GM23338 (cell line): ENCODE measurements around the gene TRDN.

Source experiments
- CREB1 ChIP-seq: fragments of 250-450 bp; sonication (Bioruptor Pico); IDR thresholded peaks from 2 replicates; pipeline ENCODE4 v1.5.0; 2020; ENCODE audit warnings: low read depth, mild to moderate bottlenecking, moderate library complexity
- ETS1 ChIP-seq: IDR thresholded peaks from 2 replicates; pipeline ENCODE4 v1.6.1; 2016; ENCODE audit warnings: antibody characterized with exemption
- EZH2 ChIP-seq: fragments of 200-600 bp; sonication (generic); IDR thresholded peaks from one replicate; pipeline ENCODE4 v1.8.0; 2017; ENCODE audit warnings: antibody characterized with exemption, mild to moderate bottlenecking, low read depth; ENCODE audit not compliant: unreplicated experiment
- EZH2phosphoT487 ChIP-seq: fragments of 200-600 bp; sonication (generic); IDR thresholded peaks from one replicate; pipeline ENCODE4 v1.8.1; 2018; ENCODE audit warnings: antibody characterized with exemption; ENCODE audit not compliant: unreplicated experiment
- JUNB ChIP-seq: IDR thresholded peaks from one replicate; pipeline ENCODE4 v1.6.1; 2016; ENCODE audit warnings: antibody characterized with exemption; ENCODE audit not compliant: unreplicated experiment
- POLR2AphosphoS5 ChIP-seq: IDR thresholded peaks from 2 replicates; pipeline ENCODE4 v1.6.1; 2016; ENCODE audit warnings: antibody characterized with exemption, low read depth
- REST ChIP-seq: IDR thresholded peaks from one replicate; pipeline ENCODE4 v1.6.1; 2018; ENCODE audit warnings: antibody characterized with exemption; ENCODE audit not compliant: unreplicated experiment
- TF ChIP-seq, protein P1 (sequence below), 2 experiments: fragments of 200-600 bp in 1 of 2; sonication (generic) in 1 of 2; conservative IDR thresholded peaks; 2 replicates each; pipeline versions ENCODE4 v1.5.1 to v1.6.1; 2016 to 2017; ENCODE audit warnings: antibody characterized with exemption in 2 of 2, low read depth in 2 of 2, mild to moderate bottlenecking in 2 of 2, moderate library complexity in 1 of 2

DNA sequence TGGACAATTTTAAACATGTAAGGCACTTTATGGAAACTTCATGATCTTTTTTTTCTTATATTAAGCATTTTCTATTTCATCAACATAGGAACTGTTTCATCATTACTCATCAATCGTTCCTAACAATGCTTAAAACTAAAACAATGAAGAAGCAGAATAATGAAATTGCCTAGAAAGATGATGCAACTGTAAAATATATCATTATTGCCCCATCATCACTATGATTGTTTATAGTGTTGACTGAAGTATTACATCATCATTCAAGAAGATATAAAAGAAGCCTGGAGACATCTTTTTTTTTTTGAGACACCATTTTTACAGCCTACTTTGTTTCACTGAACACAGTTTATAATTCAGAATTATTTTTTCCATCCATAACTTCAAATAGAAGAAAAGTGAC lies 147.2 kb downstream of the TRDN start:
- TF ChIP-seq, protein P1, sequence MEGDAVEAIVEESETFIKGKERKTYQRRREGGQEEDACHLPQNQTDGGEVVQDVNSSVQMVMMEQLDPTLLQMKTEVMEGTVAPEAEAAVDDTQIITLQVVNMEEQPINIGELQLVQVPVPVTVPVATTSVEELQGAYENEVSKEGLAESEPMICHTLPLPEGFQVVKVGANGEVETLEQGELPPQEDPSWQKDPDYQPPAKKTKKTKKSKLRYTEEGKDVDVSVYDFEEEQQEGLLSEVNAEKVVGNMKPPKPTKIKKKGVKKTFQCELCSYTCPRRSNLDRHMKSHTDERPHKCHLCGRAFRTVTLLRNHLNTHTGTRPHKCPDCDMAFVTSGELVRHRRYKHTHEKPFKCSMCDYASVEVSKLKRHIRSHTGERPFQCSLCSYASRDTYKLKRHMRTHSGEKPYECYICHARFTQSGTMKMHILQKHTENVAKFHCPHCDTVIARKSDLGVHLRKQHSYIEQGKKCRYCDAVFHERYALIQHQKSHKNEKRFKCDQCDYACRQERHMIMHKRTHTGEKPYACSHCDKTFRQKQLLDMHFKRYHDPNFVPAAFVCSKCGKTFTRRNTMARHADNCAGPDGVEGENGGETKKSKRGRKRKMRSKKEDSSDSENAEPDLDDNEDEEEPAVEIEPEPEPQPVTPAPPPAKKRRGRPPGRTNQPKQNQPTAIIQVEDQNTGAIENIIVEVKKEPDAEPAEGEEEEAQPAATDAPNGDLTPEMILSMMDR (conservative IDR thresholded peaks at IDR 0.05; ENCODE audit: low read depth in 2 of 2), result no peak
- TF ChIP-seq EZH2 (no peak), POLR2AphosphoS5 (no peak), JUNB (no peak), CREB1 (CRISPR knock-in tag) (no peak), EZH2phosphoT487 (no peak), ETS1 (no peak), REST (no peak)
